Measurements from ENCODE around the gene LCNL1.
"Not testable (repeated sequence)": the region's sequence is repeated elsewhere in the genome, so short reads cannot be mapped to it uniquely, and the experiment has no call there.

Gene LCNL1

GRCh38 chr9:137028263-137029057 is 45.7 kb downstream of the LCNL1 start:
- no peak for DNase-seq

- no peak for DNase-seq
Observed at GRCh38 chr9:137029058-137029936, 46.5 kb downstream of the LCNL1 start.

GRCh38 chr9:137030006-137030405 is 47.2 kb downstream of the LCNL1 start:
- no peak for DNase-seq

GRCh38 chr9:137030538-137031527 is 48.0 kb downstream of the LCNL1 start:
- DNase-seq, result no peak

- DNase-seq, result no peak
Observed at GRCh38 chr9:137031904-137032640, 49.3 kb downstream of the LCNL1 start, which contains the start of gene FUT7. TSS of gene FUT7 (minus strand) at chr9:137032088. CDS start at chr9:137031991, 97 bp downstream.

- no peak for DNase-seq
Observed at GRCh38 chr9:137032858-137033257, 50.1 kb downstream of the LCNL1 start.

GRCh38 chr9:137033481-137033880 is 50.7 kb downstream of the LCNL1 start:
- DNase-seq, result not testable (repeated sequence)

GRCh38 chr9:137034039-137034708 is 51.4 kb downstream of the LCNL1 start:
- no peak for DNase-seq

GRCh38 chr9:137034709-137035506 is 52.1 kb downstream of the LCNL1 start:
- peak; percentile 65 for DNase-seq

Data from SHP77 treated with DMSO at 0.1 percent for 48 hours (cell line).